ENCODE data around the gene MRPL24.

DNA sequence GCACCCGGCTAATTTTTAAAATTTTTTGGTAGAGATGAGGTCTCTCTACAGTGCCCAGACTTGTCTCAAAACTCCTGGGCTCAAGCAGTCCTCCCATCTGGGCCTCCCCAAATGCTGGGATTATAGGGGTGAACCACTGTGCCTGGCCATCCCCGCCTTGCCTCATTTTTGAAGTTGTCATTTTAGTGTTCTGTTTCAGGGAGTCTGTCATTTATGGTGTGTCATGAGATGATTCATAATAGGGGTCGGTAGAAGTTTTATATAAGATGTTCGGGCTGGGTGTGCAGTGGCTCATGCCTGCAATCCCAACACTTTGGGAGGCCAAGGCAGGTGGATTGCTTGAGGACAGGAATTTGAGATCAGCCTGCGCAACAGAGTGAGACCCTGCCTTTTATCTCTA, 34.9 kb upstream of the MRPL24 start:
- TF ChIP-seq, protein P1, sequence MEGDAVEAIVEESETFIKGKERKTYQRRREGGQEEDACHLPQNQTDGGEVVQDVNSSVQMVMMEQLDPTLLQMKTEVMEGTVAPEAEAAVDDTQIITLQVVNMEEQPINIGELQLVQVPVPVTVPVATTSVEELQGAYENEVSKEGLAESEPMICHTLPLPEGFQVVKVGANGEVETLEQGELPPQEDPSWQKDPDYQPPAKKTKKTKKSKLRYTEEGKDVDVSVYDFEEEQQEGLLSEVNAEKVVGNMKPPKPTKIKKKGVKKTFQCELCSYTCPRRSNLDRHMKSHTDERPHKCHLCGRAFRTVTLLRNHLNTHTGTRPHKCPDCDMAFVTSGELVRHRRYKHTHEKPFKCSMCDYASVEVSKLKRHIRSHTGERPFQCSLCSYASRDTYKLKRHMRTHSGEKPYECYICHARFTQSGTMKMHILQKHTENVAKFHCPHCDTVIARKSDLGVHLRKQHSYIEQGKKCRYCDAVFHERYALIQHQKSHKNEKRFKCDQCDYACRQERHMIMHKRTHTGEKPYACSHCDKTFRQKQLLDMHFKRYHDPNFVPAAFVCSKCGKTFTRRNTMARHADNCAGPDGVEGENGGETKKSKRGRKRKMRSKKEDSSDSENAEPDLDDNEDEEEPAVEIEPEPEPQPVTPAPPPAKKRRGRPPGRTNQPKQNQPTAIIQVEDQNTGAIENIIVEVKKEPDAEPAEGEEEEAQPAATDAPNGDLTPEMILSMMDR (conservative IDR thresholded peaks at IDR 0.05; ENCODE audit: low read length) = no peak
- no peak for TF ChIP-seq EZH2phosphoT487 (IDR thresholded peaks at IDR 0.05; ENCODE audit: borderline replicate concordance, low read depth, low read length)
